ENCODE data around the gene SPATS2.
"Not testable (repeated sequence)": the region's sequence is repeated elsewhere in the genome, so short reads cannot be mapped to it uniquely, and the experiment has no call there.

The SPATS2 gene

DNA sequence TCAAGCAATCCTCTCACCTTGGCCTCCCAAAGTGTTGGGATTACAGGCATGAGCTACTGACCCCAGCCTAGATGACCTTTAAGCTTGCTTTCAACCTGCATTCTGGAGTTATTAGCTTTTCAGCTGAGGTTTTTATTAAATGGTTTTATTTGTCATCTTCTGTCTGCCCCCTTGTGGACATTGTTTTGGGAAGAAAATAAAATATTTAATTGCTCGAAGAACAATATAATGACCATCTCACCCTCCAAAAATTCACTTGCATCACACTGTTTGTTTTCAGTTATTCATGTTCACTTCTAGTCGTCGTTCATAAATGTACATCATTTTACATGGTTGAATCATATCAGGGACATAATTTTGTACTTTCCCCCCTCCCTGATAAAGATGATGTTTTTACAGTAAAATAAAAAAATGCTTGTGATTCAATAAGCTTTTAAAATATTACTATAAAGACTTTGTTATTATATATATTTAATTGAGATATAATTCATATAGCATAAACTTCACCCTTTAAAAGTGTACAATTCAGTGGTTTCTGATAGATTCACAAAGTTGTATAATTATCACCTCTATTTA lies 10.1 kb upstream of the SPATS2 start:
- no peak for DNase-seq

DNA sequence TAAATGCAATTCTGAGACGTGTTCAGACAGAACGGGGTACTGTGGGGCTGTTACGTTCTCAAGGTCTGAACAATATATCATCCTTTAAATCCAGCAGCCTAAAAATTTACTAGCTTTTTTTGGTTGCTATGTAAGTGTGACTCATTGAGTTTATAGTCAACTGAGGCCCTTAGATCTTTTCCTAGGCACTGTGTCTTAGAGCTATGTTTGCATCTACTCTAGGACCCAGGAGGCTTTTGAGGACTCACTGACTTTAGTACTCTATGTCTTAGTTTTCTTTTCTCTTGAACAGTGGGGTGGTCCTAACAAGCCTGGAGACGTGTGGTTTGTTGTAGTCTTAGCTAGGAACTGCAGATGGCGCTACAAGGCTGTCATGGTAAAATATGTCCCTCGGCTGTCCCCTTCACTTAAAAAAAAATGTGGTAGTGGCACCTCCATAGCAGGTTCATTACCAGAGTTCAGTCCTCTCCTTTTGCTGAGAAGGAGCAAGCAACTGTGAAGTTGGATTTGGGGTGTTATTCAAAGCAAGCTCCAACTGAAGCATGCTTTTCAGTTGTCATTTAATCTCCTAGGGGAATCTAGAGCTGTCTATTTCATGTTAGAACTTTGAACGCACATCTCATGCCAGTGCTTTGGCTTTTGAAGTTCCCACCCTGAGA lies 8.7 kb upstream of the SPATS2 start:
- DNase-seq: peak; percentile 64

DNA sequence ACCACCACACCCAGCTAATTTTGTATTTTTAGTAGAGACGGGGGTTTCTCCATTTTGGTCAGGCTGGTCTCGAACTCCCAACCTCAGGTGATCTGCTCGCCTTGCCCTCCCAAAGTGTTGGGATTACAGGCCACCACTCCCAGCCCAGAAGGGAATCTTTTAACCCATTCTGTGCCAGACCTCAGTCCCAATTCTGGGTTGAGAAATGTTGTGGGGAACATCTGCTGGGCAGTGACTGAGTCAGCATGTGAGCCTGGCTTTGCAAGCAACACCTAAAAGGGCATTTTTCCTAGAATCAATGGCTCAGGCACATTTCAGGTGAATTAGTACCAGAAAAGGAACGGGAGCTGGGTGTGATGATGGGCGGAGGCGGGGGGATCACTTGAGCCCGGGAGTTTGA lies 7.6 kb upstream of the SPATS2 start:
- no peak for DNase-seq

DNA sequence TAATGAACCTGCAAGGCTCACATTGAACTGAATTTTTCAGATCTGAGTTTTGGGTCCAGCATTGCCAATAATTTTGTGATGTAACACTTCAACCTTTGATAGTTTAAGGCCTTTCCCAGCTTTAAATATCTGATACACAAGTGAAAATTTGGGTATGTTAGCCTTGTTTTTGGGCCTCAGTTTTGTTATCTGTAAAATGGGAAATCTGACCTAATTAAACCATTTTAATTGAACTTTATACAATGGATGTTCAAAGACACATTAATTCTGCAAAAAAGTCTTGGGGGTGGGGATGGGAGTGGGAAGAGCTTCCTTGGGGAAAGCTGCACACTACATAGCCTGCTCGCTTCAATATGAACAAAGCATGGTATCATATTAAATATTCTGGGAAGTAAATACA lies 5.2 kb upstream of the SPATS2 start:
- no peak for DNase-seq

DNA sequence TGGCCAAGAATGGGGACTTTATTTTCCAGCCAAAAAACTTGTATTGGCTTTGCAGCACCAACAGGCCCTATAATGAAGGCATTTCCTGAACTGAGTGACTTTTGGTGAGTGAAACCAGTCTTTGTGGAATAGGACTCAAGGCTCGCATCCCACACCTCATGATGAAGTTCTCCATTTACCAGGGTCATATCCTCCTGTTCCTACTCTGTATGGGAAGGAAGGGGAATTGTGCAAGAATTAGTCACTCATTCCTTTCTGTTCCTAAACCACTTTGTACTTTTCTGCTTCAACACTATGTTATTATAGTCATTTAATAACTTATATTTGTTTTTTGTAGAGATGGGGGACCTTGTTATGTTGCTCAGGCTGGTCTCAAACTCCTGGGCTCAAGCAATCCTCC lies 2.3 kb upstream of the SPATS2 start:
- no peak for DNase-seq

DNA sequence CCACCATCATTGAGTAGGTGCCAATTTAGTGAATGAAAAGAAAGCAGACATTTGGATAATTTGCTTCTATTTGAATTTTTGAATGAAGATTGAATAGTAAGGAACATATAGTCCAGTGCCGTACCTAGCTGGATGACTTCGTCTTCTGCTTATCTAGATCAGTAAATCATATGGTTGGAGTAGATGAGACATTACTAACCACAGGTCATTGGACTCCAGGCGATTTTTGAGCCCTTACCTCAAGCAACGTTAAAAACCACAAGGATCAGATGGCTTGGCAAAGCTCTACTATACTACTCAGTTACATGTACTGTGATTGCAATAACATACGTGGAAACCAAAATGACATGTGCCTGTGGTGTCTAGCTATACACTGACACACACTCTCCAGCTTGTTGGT lies 1.7 kb upstream of the SPATS2 start:
- DNase-seq: no peak

DNA sequence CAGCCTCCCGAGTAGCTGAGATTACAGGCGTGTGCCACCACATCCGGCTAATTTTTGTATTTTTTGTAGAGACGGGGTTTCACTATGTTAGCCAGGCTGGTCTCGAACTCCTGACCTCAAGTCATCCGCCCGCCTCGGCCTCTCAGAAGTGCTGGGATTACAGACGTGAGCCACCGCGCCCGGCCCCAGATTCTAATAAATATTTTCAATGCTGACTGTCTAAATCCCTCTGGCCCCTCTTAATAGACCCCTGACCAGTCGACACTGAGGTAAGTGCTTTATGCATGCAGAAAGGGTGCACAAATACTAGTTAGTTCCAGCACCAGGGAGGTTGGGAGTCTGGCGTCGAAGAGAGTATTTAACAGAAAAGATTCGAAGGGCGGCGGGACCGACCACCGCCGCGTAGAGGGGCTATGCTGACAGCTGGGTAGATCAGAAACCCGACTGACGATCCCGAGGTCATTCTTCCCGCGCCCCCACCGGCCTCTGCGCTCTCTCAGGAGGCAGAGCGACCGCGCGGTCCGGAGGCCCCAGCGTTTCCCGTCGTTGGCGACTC lies 1.1 kb upstream of the SPATS2 start:
- DNase-seq: no peak

DNA sequence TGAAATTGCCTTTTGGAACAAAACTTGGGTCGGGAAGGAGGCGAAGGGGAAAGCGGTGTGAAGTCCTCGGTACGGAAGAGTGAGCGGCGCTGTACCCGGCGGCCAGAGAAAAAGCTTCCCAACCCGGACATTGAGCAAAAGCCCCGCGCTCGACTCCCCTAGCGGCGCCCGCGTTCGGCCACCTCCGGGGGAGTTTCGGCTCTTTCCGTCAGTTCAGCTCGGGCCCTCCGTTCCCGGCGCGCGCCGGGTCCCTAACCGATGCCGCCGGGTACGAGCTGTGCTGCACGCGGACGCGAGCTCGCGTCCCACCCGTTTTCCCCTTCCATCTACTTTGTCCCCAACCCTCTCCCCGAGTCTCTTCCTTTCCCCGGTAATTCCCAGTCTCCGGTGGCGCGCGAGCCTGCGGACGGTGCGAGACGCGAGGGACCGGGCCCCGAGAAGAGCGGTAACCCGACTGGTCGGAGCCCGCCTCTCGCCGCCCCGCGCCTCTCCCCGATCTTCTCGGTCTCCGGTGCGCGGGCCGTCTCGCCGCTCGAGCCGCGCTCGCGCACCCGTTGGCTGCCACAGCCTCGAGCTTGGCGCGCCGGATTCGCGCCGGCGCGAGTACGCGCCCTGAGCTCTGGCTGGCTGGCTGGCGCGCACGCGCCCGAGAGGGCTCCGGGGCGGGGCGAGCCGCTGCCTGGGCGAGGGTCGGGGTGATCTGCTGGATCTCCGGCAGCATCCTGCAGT lies 446 bp upstream of the SPATS2 start:
- DNase-seq: peak; percentile 72

DNA sequence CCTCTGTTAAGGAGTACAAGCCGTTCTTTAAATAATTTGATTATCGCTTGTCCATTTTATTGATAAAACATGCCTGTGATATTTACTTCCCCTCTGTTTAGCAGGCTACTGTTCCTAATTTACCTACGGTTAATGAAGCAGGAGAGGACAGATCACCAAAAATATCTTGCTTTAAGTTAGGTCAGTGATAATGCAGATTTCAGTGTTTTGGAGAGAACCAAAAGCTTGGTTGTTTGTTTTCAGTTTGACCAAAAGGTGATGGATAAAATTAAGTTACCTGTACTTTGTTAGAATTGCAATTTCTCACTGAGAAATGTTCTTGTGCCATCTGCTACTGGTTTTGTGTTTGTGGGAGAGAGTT lies 958 bp downstream of the SPATS2 start:
- no peak for DNase-seq

DNA sequence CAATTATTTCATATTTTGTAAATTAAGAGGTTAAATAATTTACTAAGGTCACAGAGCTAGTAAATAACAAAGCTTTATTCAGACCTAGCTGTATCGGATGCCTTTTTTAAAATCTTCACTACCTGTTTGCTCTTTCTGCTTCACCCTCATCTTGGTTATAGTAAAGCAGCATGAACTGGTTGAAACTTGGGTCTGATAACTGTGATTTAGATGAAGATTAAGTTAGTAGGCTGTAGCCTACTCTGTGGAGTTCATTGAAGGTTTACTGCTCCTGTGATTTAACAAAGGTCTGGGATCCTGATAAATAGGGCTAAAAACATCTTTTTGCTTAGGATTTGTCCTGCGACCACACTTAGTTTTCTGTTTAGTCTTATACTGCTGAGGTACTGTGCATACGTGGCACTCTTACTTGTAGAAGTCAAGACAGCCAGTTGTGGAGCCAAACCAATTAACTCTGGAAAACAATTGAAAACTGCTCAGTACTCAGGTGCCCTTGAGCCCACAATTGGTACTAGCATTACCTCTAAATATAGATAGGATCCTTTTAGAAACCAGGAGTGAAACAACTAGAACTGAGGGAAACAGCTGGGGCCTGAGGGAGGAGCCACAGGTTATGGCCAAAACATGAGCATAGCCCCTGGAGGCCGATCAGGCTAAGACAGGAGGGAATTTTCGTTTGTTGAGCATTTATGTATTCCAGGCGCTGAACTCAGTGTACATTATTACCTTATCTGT lies 2.3 kb downstream of the SPATS2 start:
- peak; percentile 35 for DNase-seq

DNA sequence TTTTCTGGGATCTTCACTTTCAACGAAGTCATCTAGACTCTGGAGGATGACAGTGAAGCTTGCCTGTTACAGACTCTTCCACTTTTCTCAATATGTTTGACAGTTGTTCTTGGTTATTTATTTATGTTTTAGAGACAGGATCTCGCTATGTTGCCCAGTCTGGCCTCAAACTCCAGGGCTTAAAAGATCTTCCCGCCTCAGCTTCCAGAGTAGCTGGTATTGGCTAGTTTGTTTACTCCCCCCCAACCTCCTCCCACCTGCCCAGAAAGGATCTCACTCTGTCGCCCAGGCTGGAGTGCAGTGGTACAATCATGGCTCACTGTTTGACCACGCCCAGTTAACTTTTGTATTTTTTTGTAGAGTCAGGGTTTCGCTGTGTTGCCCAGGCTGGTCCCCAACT lies 3.3 kb downstream of the SPATS2 start:
- DNase-seq: no peak

DNA sequence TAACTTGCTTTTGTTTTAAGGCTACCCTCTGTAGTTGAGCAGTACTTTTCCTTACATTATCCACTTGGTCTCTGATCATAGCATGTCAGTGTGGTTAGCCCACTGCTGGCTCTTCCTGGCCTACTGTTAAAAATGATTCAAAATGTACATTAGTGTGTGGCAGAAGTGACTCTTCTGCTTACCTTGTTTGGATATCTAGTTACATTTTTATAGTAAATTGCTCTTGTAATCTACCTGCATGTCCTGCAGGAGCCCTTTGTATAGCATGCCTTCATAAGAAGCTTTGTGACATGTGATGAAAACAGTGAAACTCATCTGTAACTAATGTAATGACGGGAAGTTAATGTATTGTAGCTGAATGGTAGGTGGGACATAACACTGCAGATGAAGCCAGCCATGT lies 8.1 kb downstream of the SPATS2 start:
- no peak for DNase-seq

DNA sequence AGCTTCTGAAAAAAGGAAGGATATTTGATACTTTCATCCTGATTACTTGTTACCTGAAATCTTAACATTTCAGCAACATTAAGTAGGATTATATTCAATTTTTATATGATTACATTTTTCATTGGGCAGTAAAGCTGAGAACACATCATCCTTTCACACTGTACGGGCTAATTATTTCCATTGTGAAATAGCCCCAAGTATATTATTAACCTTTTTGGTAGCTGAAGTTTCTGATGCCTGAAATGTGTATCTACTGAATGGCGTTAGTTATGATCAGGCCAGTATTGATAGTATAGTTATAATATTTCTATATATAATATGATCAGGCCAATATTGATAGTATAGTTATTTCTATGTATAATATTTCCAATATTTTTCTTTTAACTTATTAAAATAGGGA lies 10.1 kb downstream of the SPATS2 start:
- no peak for DNase-seq

DNA sequence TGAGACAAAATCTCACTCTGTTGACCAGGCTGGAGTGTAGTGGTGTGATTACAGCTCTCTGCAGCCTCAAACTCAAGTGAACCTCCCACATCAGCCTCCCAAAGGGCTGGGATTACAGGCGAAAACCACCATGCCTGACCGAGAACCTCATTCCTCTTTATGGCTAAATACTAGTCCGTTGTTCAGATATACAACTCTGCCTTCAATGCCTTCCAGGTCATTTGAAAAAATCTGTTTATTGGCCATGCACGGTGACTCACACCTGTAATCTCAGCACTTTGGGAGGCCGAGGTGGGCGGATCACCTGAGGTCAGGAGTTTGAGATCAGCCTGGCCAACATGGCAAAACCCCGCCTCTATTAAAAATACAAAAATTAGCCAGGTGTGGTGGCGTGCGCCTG lies 12.9 kb downstream of the SPATS2 start:
- not testable (repeated sequence) for DNase-seq

DNA sequence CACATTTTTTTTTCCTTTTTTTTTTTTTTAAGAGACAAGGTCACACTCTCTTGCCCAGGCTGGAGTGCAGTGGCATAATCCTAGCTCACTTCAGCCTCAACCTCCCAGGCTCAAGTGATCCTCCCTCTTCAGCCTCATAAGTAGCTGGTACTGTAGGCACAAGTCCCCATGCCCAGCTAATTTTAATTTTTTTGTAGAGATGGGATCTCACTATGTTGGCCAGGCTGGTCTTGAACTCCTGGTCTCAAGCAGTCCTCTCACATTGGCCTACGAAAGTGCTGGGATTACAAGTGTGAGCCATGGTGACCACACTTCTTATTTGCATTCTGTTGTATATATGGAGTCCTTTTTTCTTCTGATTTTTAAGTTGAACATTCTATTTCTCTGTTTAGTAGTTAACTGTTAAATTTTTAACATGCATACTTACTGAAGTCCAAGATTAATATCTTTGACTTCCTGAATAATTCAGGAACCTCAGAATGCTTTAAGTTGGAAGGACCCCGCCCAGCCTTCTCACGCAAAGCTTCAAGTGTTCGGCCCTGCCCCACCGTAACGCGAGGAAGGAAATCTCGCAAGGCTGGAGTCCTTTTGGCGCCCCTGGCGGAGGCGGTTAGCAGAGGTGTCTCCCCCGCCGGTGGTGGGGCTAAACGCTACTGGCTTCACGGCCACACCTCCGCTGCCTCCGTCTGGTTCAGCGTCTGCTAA lies 21.6 kb downstream of the SPATS2 start:
- DNase-seq: no peak

DNA sequence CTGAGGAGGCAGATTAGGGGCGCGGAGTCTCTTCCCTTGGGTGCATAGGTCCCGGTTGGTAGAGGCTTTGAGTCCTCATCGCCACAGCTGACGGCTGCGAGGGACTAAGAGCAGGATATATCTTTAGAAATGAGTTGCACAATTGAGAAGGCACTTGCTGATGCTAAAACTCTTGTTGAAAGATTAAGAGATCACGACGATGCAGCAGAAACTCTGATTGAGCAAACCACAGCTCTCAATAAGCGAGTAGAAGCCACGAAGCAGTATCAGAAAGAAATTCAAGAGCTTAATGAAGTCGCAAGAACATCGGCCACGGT lies 22.1 kb downstream of the SPATS2 start:
- no peak for DNase-seq

DNA sequence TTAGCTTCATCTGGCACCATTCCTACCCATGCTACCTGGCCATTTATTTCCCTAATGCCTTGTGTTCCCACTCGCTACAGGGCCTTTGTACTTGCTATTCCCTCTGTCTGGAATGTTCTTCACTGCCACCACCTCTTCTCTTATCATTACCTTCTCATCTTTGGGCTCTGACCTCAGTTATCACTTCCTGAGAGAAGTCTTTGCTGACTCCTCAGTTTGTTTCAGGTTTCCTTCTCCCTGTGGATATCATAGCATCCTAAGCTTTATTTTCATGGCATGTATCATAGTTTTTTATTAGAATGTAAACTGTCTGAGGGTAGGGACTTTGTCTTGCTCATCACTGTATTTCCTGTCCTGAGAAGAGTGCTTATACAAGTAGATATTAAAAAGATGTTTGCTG lies 29.7 kb downstream of the SPATS2 start:
- no peak for DNase-seq

DNA sequence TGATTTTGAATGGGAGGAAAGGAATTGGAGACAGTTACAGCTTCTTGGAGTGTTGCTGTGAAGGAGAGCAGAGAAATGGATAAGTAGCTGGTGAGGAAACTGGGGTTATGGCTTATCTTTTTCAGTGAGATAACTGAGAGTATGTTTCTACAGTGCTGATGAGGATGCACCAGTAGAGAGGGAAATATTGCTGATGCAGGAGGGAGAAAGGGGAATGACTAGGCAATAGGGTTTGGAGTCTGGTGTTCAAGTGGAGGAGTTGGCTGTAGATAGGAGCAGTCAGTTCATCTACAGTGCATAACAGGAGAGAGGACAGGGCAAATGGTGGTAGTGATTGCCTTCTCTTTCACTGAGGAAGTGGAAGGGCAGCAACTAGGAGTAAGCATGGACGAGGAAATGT lies 33.0 kb downstream of the SPATS2 start:
- no peak for DNase-seq

DNA sequence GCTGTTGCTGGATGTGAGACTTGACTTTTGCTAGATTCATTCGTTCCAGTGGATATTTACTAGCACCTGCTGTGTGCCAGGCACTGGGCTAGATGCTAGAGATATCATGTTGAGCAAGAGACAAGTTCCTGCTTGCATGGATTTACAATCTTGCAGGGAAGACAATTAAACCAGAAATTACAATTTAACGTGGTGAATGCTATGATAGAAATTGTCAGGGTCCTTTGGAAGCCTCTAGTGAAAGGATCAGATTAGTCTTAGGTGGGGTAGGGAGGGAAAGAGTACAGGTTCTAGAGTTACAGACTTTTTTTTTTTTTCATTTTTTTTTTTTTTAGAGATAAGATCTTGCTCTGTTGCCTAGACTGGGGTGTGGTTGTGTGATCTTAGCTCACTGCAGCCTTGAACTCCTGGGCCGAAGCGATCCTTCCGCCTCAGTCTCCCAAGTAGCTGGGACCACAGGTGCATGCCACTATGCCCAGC lies 36.7 kb downstream of the SPATS2 start:
- DNase-seq: no peak

DNA sequence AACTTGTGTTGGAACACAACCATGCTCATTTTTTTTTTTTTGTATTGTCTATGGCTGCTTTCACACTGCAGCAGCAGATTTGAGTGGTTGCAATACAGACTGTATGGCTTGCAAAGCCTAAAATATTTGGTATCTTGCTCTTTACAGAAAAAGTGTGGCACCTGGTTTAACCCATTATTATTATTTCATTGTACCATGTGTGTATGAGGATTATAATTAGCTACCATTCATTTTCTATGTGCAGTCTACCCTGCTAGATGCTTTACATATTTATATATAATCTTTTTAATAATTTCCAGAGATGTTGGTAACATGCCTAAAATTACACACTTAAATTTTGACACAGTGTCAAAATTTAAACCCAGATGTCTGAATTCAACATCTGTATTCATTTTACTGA lies 37.7 kb downstream of the SPATS2 start:
- DNase-seq: no peak

DNA sequence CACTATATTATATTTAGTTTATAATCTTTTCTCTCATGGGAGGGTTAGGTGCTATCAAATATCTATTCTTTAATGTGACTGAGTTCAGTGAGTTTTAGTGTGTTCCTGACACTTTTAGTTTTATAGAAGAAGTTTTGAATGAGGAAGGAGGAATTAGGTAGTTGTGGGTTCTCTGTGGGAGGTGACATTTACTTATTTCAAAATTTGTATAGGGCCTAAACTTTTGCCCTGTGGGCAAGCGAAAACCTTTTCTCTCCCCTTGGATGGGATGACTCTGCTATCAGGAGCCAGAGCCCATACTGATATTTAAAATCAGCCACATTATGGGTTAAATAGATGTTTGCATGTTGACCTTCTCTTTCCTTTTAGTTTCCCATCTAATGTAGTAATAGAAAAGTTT lies 43.6 kb downstream of the SPATS2 start:
- DNase-seq: no peak

DNA sequence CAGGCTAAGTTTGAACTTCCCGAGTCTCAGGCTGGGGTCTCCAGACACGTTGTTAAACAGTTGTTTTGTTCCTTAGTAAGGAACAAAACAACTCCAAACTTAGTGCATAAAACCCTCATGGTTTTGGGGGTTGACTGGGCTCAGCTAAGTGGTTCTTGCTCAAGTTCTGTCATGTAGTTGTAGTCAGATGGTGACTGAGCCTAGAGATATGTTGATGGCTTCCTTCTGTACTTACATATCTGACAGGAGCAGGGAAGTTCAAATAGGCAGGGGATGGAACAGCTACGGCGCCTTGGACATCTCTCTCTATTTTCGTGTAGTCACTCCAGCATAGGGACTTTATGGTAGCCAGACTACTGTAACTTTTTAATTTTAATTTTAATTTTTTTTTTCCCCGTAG lies 45.7 kb downstream of the SPATS2 start:
- DNase-seq: no peak

DNA sequence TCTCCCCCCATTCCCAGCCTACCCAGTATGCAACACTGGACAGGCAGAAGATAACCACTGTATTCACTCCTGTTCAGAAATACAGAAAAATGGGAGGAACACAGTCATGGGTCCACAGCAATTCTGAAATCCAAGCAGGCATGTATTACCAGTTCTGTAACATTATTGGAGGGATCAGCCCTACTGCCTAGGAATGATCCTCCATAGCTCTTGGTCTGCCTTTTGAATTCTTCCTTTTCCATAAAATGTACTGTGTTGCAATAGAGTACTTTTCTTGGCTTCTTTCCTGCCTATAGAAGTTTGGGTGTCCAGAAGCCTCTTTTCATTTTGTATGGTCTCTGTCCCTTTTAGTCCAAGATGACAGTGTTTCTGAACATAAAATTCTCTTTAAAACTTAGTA lies 46.5 kb downstream of the SPATS2 start:
- DNase-seq: no peak

Data from SHP77 treated with DMSO at 0.1 percent for 48 hours (cell line).